RPMI7951 (cell line): ENCODE data around the gene TAS2R31. TPM values are rescaled to one million over a fixed set of nuclear protein-coding genes. Genes with fewer than 3 reads are reported as not detected.
"Not testable (repeated sequence)": the region's sequence is repeated elsewhere in the genome, so short reads cannot be mapped to it uniquely, and the experiment has no call there.

ENCODE experiments used
- DNase-seq: peaks from one replicate; pipeline ENCODE4 v3.0.0-alpha.2; 2012; ENCODE audit warnings: low read depth
- total RNA-seq: library from RNA; depleted of rRNA; stranded (reverse); fragments of >200 nt; shearing (Covaris generic); gene quantifications from 2 replicates; pipeline ENCODE4 v1.2.3, GENCODE V29; 2014; rRNA removed

Gene TAS2R31, protein sequence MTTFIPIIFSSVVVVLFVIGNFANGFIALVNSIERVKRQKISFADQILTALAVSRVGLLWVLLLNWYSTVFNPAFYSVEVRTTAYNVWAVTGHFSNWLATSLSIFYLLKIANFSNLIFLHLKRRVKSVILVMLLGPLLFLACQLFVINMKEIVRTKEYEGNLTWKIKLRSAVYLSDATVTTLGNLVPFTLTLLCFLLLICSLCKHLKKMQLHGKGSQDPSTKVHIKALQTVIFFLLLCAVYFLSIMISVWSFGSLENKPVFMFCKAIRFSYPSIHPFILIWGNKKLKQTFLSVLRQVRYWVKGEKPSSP
- 1.1 and 1.2 TPM in 2 replicates for total RNA-seq

DNA sequence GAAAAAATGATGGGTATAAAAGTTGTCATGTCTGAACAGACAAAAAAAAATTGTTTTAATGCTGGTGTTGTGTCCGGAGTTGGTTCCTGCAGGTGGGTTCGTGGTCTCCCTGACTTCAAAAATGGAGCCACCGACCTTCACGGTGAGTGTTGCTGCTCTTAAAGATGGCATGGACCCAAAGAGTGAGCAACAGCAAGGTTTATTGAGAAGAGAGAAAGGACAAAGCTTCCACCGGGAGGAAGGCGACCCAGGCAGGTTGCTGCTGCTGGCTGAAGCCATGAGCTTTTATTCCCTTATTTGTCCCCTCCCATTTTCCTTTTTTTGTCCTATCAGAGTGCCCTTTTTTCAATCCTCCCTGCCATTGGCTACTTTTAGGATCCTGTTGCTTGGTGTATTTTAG lies at the start of gene TAS2R31:
Gene TAS2R31 (minus strand): TSS at position 101 of the 400 bp plus-strand sequence. CDS start 72 bp downstream, at position 29.
- no peak for DNase-seq

DNA sequence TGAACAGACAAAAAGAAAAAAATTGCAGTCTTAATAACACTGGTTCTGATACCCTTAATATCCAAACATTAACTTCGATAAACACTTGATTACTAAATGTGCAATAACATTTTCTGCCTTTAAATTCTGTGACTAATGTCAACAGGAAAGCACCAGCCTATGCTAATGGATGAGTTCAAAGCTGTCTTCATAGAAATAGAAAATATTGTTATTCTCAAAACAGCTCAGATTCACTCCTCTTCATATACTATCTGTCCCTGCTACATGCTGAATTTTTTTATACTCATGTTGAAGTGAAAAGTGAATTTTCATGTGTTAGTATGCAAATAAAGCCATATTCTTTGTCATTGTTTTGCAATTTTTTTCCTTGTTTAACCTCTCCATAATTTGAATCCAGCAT lies 47.0 kb upstream of the TAS2R31 start:
- no peak for DNase-seq

DNA sequence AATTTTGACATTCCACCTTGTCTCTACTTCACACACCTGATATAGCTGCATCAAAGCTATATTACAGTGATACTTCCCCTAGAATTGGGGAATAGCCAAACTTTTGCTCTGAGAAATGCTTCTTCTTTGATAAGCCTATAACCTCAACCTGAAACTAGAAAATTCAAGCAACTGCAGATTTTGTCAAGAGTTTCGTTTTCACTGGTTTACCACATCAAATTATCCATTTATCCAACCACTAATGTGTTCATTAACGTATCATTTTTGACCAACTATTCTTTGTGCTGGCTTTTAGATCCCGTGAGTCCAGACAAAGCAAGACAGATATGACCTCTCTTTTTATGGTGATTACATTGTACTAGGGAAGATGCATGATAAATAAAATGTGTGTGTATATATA lies 44.4 kb upstream of the TAS2R31 start:
- no peak for DNase-seq

DNA sequence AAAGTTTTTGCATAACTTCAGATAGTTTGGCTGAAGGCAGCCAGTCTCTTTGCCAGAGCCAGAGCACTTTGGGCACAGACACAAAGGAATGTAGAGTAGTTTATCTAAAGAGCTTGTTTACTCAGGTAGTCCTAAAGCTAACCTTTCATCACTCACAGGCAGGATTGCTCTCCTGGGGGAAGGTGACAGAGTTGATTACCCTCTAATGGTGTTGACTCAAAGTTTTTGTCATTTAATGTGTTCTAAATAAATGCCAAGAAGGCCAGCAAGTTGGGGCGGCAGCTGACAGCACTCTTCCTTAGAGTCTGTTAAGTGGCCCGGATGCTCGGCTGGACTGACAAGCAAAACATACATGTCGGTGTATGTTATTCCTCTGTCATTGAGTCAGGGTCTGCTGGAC lies 40.2 kb upstream of the TAS2R31 start:
- DNase-seq = no peak

DNA sequence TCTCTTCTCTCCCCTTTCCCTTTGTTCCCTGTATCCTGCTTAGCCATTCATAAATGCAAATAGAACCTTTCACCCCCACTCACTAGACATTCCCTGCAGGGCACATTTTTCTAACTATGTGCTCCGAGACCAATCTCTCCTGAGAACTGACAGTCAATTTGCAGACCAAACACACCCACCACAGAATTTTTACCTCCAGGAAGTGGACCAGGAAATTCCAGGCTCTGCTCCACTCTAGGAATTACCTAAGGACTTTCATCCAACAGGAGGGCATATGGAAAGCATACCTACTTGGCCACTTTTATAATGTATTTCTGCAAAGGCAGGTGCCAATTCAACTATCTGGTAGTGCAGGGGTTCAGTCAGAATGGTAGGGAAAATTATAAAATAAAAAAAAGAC lies 39.8 kb upstream of the TAS2R31 start:
- no peak for DNase-seq

DNA sequence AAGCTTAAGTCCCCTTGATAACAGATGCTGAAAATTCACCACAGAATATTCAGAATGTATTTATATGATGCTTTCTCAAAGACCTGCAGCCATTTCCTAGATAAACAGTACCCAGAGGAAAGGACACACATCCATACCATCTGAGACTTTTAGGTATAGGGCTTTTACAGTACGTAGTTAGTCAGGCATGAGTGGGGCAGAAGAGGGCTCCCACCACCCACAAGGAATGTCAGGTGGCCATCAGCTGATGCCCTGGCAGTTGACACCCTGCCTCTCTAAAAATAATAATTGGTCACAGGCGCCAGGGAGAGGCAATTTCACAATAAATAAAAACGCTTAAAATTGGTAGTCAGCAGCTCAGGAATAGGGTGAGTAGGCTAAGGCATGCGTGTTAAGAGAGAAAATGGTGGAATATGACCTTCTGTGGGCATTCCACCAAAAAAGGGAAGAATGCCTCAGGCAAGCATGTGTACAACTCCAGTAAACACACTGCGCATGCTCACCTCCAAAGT lies 38.7 kb upstream of the TAS2R31 start:
- no peak for DNase-seq

DNA sequence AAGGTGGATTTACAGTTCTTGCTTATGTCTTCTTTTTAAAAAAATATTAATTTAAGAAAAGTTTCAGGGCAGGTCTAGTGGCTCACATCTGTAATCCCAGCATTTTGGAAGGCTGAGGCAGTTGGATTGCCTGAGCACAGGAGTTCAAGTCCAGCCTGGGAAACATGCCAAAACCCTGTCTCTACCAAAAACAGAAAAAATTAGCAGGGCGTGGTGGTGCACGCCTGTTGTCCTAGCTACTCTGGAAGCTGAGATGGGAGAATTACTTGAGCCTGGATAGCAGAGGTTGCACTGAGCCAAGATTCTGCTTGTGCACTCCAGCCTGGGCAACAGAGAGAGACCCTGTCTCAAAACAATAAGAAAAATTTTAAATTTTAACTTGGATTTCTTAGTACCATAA lies 36.3 kb upstream of the TAS2R31 start:
- peak; percentile 35 for DNase-seq

DNA sequence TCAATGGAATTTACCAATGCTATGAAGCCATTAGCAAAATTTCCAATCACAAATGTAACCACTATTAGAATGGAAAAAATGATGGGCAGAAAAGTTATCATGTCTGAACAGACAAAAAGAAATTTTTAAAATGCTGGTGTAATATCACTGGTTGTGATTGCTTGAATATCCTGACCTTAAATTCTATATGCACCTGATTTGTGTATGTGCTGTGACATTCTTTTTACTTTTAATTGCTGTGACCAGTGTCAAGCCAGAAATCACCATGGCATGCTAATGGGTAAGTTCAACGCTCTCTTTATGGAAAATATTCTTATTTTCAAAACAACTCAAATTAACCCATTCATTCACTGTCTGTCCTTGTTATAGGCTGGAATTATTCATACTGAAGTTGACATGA lies 31.0 kb upstream of the TAS2R31 start, which contains the start of gene TAS2R46:
Gene TAS2R46 (minus strand): TSS at position 101 of the 400 bp plus-strand sequence. CDS start 0 bp downstream, at position 101.
- not testable (repeated sequence) for DNase-seq

DNA sequence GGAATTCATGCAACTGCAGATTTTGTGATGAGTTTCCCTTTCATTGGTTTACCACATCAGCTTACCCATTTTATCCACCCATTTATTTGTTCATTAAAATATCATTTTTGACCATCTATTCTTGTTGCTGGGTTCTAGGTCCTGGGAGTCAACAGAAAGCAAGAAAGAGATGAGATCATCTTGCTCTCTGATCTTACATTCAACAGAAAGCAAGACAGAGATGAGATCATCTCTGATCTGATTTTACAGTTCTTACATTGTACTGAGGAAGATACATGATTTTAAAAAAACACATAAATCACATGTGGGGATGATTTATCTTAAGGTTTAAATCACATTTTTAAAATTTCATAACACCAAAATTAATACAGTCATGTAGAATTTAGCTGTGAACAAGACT lies 28.6 kb upstream of the TAS2R31 start:
- DNase-seq = no peak

DNA sequence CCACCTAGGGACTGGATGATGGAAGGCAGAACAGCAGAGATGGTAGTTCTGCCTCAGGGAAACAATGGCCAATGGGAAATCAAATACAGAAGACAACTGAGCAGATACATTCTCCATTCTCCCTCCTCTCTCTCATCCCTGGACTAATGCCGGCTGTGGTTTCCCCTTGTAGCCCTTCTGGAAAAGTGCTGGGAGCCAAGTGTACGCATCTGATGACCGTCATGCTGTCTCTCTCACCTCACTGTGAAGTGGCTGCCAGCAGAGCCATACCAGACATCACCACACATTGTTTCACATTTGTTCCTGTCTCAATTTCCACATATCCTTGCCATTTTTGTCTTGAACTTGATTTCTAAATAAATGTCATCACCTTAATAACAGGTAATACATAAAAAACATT lies 27.8 kb upstream of the TAS2R31 start:
- DNase-seq = no peak

DNA sequence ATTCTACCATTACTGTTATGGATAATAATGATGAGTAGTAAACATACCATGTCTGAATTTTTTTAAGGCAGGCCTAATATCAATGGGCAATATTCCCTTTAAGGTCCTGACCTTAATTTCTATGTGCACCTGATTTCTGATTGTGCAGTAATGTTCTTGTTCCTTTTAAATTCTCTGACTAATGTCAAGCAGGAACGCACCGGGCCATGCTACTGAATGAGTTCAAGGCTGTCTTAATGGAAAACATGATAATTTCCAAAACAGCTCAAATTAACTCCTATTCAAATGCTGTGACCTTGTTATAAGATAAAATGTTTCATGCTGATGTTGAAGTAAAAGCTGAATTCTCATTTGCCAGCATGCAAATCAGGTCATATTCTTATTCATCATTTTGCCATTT lies 24.1 kb upstream of the TAS2R31 start:
- DNase-seq = no peak

DNA sequence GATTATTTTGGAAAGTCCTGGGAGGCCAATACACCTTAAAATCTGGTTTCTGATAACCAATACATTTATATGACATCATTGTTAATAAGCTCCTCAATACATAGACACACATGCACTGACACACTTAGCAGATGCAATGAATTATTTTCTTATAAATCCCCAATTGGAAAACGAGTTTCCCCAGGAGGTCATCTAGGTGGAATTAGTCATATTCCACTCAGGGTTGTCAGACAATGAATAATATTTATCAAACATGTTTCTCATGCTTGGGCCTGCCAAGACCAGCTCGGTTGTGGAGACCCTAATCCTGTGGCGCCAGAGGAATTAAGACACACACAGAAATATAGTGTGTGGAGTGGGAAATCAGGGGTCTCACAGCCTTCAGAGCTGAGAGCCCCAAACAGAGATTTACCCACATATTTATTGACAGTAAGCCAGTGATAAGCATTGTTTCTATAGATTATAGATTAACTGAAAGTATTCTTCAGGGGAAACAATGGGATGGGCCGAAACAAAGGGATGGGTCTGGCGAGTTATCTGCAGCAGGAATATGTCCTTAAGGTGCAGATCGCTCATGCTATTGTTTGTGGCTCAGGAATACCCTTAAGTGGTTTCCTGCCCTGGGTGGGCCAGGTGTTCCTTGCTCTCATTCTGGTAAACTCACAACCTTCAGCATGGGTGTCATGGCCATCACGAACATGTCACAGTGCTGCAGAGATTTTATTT lies 18.8 kb upstream of the TAS2R31 start:
- DNase-seq = not testable (repeated sequence)

DNA sequence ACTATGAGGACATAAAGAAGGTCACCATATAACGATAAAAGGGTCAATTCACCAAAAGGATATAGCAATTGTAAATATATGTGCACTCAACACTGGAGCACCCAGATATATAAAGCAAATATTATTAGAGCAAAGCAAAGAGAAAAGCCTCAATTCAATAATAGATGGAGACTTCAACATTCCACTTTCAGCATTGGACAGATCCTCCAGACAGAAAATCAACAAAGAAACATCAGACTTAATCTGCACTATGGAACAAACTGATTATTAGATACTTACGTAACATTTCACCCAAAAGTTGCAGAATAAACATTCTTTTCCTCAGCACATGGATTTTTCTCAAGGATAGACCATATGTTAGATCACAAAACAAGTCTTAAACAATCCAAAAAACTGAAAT lies 10.2 kb upstream of the TAS2R31 start:
- not testable (repeated sequence) for DNase-seq

DNA sequence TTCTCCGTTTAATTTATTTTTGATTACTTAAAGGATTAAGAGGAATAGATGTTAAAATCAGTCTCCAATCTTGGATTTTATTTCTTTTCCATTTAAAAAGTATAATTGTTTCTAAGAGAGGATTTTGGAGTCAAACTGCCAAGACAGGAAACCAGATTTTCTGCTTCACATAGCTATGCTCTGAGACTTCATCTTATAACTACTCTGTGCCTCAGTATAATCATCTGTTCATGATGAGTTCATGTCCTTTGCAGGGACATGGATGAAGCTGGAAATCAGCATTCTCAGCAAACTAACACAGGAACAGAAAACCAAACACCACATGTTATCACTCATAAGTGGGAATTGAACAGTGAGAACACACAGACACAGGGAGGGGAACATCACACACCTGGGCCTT lies 9.0 kb upstream of the TAS2R31 start:
- no peak for DNase-seq

DNA sequence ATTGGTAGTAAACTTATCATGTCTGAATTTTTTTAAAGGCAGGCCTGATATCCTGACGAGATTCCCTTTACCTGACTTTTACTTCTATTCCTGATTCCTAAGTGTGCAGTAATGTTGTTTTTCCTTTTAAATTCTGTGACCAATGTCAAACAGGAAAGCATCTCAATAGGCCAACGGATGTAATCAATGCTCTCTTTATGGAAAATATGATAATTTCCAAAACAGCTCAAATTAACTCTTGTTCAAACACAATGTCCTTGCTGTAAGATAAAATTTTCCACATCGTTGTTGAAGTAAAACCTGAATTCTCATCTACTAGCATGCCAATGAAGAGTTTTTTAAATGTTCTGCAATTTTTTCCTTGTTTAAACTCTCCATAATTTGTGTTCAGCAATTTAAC lies 8.0 kb upstream of the TAS2R31 start:
- DNase-seq = no peak

DNA sequence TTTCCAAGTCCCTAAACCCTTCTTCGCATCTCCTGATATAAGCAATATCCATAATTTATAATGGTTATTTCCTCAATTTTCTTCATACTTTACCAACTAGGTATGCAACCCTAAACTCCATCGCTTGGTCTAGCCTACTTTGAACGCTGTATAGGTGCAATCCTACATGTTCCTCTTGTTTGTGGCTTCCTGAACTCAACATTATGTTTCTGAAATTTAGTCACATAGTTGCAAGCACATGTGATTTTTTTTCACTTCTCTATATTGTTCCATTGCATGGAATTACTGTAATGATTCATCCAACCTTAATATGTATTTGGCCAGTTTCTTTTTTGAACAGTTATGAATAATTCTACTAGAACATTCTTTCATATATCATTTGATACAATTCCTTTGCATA lies 2.8 kb upstream of the TAS2R31 start:
- DNase-seq = not testable (repeated sequence)

DNA sequence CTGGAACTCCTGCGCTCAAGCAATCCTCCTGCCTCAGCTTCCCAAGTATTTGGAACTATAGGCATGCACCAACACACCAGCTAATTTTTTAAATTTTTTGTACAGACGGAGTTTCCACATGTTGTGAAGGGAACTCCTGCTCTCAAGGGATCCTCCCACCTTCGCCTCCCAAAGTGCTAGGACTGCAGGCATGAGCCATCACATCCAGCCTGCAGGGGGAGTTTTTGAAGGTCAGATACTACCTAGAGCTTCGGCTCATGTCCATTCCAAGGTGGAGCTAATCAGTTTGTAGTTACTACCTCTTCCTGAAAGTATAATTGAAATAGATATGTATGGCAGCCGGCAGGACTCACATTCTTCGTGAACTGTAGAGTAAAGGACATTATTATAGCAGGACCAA lies 5.1 kb downstream of the TAS2R31 start:
- DNase-seq = no peak

DNA sequence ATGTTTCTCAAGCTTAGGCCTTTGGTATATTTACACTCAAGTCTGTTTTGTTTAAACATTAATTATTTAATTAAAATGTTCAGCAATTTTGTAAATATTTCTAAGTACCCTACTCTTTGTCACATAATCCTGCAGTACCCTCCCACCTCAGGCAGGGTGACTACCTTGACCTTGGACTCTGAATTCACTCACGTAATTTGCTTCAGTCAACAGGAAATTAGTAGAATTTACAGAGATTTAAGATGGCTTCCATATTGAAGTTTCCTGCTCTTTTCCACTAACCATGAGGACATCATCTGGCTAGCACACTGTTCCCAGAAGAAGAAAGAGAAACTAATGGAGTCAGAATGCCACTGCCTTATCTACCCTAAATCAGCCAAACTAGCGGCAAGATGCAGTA lies 7.8 kb downstream of the TAS2R31 start:
- no peak for DNase-seq

DNA sequence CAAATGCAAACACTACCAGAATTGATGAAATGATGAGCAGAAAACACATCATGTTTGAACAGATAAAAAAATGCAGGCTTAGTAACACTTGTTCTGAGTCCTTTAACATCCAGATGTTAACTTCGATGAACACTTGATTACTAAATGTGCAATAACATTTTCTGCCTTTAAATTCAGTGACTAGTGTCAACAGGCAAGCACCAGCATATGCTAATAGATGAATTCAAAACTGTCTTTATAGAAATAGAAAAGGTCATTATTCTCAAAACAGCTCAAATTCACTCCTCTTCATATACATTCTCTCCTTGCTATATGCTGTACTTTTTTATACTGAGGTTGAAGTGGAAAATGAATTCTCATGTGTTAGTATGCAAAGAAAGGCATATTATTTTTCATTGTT lies 8.7 kb downstream of the TAS2R31 start, which contains the start of gene TAS2R19:
Gene TAS2R19 (minus strand): TSS at position 101 of the 400 bp plus-strand sequence. CDS start 49 bp downstream, at position 52.
- no peak for DNase-seq

DNA sequence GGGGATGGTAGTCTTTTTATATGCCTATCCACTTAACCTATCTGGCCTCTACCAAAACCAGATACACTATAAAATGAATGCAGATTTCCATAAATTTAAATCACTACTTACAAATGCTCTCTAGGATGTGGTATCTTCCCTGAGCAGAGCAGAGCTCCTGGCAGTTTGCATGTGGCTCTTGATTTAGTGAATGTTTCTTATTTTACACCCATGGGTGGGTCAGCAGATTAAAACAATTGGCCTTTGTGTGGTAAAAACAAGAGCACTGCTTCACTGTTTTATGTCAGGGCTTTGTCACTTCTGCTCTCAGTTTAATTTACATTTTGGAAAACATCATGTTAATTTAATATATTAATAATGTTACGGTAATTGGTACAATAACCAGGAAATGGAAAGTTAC lies 14.3 kb downstream of the TAS2R31 start:
- DNase-seq = no peak

DNA sequence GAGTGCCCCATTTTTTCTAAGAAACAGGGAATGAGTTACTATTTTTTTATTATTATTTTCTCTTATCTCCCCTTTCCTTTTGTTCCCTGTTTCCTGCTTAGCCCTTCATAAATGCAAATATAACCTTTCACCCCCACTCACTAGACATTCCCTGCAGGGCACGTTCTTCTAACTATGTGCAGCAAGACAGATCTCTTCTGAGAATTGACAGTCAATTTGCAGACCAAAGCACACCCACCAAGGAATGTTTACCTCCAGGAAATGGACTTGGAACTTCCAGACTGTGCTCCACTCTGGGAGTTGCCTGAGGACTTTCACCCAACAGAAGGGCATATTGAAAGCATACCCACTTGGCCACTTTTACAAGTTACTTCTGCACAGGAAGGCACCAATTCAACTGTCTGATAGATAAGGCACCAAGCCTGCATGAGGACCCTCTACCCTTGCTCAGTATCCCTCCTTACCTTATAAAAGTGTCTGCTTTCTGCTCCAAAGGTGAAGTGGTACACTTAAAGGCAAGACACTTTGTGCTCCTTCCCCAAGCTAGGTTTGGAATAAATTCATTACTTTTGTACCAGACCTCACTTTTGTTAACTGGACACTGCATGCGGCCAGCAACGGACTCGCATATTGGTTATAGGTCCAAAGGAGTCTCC lies 15.3 kb downstream of the TAS2R31 start:
- DNase-seq = no peak

DNA sequence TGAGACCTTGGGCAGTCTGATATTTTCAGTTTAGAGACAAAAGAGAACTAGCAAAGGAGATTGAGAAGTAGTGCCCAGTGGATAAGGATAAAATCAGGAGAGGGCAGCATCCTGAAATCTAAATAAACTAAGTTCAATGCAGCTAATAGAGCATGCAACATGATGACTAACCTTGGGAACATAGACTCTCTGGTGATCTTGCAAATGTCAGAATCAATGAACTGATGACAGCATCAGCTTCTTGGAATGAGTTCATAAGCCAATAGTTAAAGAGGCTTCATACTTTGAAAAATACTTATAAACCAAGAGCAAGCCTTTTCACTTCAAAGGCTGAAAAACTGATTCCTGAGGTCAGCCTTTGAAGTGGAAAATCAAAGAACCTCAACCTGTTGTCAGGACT lies 17.0 kb downstream of the TAS2R31 start:
- no peak for DNase-seq
